NT2/D1 (cell line): ENCODE data around the gene BABAM2.

Experiments used
- DNase-seq: peaks from one replicate; pipeline ENCODE4 v3.0.0-alpha.2; 2011; ENCODE audit warnings: low read depth, low spot score
- H3K27me3 ChIP-seq: 2 replicates; pipeline ENCODE4 v1.6.0; 2011; ENCODE audit warnings: mild to moderate bottlenecking; ENCODE audit not compliant: insufficient read length, insufficient read depth
- H3K36me3 ChIP-seq: 2 replicates; pipeline ENCODE4 v1.6.1; 2011; ENCODE audit warnings: mild to moderate bottlenecking, low read length, mixed read lengths; ENCODE audit not compliant: insufficient read depth, insufficient read length
- H3K4me1 ChIP-seq: 2 replicates; pipeline ENCODE4 v1.5.1; 2011; ENCODE audit not compliant: insufficient read depth, insufficient read length
- H3K4me3 ChIP-seq: 2 replicates; pipeline ENCODE4 v1.5.1; 2011; ENCODE audit warnings: low read depth; ENCODE audit not compliant: insufficient read length
- H3K9ac ChIP-seq: 2 replicates; pipeline ENCODE4 v1.6.0; 2011; ENCODE audit warnings: low read depth; ENCODE audit not compliant: insufficient read length
- H3K9me3 ChIP-seq: 2 replicates; pipeline ENCODE4 v1.5.1; 2011; ENCODE audit warnings: mild to moderate bottlenecking, low read length; ENCODE audit not compliant: insufficient read depth
- SUZ12 ChIP-seq: IDR thresholded peaks from 2 replicates; pipeline ENCODE4 v1.6.1; 2011; ENCODE audit not compliant: insufficient read length, insufficient read depth; ENCODE audit errors: extremely low read depth
- YY1 ChIP-seq: IDR thresholded peaks from 2 replicates; pipeline ENCODE4 v1.6.1; 2011; ENCODE audit not compliant: insufficient read length, insufficient read depth
- ZNF274 ChIP-seq: IDR thresholded peaks from 2 replicates; pipeline ENCODE4 v1.6.1; 2011; ENCODE audit warnings: mild to moderate bottlenecking, low read depth, low read length

The BABAM2 gene

GRCh38 chr2:28049899-28050298 lies 159.4 kb downstream of the BABAM2 start:
- TF ChIP-seq SUZ12 (no peak), YY1 (no peak), ZNF274 (no peak)
- Histone ChIP-seq H3K4me3 (no peak overlapping the region), H3K27me3 (no peaks in the 10 kb centered on the region), H3K9me3 (no peaks in the 10 kb centered on the region), H3K36me3 (no peaks in the 10 kb centered on the region), H3K9ac (no peak overlapping the region), H3K4me1 (no peaks in the 10 kb centered on the region)
- no peak for DNase-seq

GRCh38 chr2:28052691-28053090 lies 162.2 kb downstream of the BABAM2 start:
- DNase-seq = no peak
- no peaks in the 10 kb centered on the region for H3K9me3 ChIP-seq
- H3K36me3 ChIP-seq = no peaks in the 10 kb centered on the region
- H3K9ac ChIP-seq = no peak overlapping the region
- TF ChIP-seq SUZ12 (no peak), ZNF274 (no peak), YY1 (no peak)
- no peak overlapping the region for H3K4me3 ChIP-seq
- no peaks in the 10 kb centered on the region for H3K4me1 ChIP-seq
- no peaks in the 10 kb centered on the region for H3K27me3 ChIP-seq

GRCh38 chr2:28053597-28053996 lies 163.1 kb downstream of the BABAM2 start:
- DNase-seq = no peak
- no peak for TF ChIP-seq ZNF274
- TF ChIP-seq SUZ12 = no peak
- TF ChIP-seq YY1 = no peak
- Histone ChIP-seq H3K9me3 (no peaks in the 10 kb centered on the region), H3K4me3 (no peak overlapping the region), H3K36me3 (no peaks in the 10 kb centered on the region), H3K4me1 (no peaks in the 10 kb centered on the region), H3K27me3 (no peaks in the 10 kb centered on the region), H3K9ac (no peak overlapping the region)

GRCh38 chr2:28054916-28055315 lies 164.4 kb downstream of the BABAM2 start:
- no peak overlapping the region for H3K9ac ChIP-seq
- DNase-seq = no peak
- TF ChIP-seq YY1 = no peak
- no peak for TF ChIP-seq ZNF274
- TF ChIP-seq SUZ12 = no peak
- H3K36me3 ChIP-seq = no peaks in the 10 kb centered on the region
- no peak overlapping the region for H3K4me3 ChIP-seq
- no peaks in the 10 kb centered on the region for H3K4me1 ChIP-seq
- no peaks in the 10 kb centered on the region for H3K9me3 ChIP-seq
- no peaks in the 10 kb centered on the region for H3K27me3 ChIP-seq

GRCh38 chr2:28055325-28055970 lies 164.9 kb downstream of the BABAM2 start:
- Histone ChIP-seq H3K4me3 (no peak overlapping the region), H3K27me3 (no peaks in the 10 kb centered on the region), H3K9me3 (no peaks in the 10 kb centered on the region), H3K9ac (no peak overlapping the region), H3K4me1 (no peaks in the 10 kb centered on the region), H3K36me3 (no peaks in the 10 kb centered on the region)
- DNase-seq = no peak
- TF ChIP-seq SUZ12 (no peak), ZNF274 (no peak), YY1 (no peak)

GRCh38 chr2:28058791-28059190 lies 168.3 kb downstream of the BABAM2 start:
- Histone ChIP-seq H3K27me3 (no peaks in the 10 kb centered on the region), H3K4me1 (no peaks in the 10 kb centered on the region), H3K36me3 (no peaks in the 10 kb centered on the region), H3K9me3 (no peaks in the 10 kb centered on the region), H3K4me3 (no peak overlapping the region), H3K9ac (no peak overlapping the region)
- TF ChIP-seq ZNF274 (no peak), YY1 (no peak), SUZ12 (no peak)
- no peak for DNase-seq

- H3K4me1 ChIP-seq = no peaks in the 10 kb centered on the region
- H3K9me3 ChIP-seq = no peaks in the 10 kb centered on the region
- H3K9ac ChIP-seq = no peak overlapping the region
- no peaks in the 10 kb centered on the region for H3K27me3 ChIP-seq
- DNase-seq = no peak
- H3K4me3 ChIP-seq = no peak overlapping the region
- no peak for TF ChIP-seq YY1
- no peak for TF ChIP-seq SUZ12
- TF ChIP-seq ZNF274 = no peak
- no peaks in the 10 kb centered on the region for H3K36me3 ChIP-seq
Observed at GRCh38 chr2:28062867-28063266, 172.3 kb downstream of the BABAM2 start.
